HUES64 (cell line): ENCODE results near the gene TMOD2.

Source experiments
- H3K27ac ChIP-seq: 2 replicates; pipeline ENCODE4 v1.7.0; 2013; ENCODE audit warnings: low read depth, low read length, inconsistent platforms
- H3K27me3 ChIP-seq: 2 replicates; pipeline ENCODE4 v1.6.1; 2013; ENCODE audit warnings: mild to moderate bottlenecking, low read length; ENCODE audit not compliant: insufficient read depth
- H3K36me3 ChIP-seq: 2 replicates; pipeline ENCODE4 v1.6.1; 2013; ENCODE audit warnings: mild to moderate bottlenecking, low read length; ENCODE audit not compliant: insufficient read depth
- H3K4me1 ChIP-seq: 2 replicates; pipeline ENCODE4 v1.6.1; 2013; ENCODE audit warnings: mild to moderate bottlenecking, low read length, moderate library complexity; ENCODE audit not compliant: insufficient read depth
- H3K4me3 ChIP-seq: 2 replicates; pipeline ENCODE4 v1.5.1; 2013; ENCODE audit warnings: mild to moderate bottlenecking, low read length, moderate library complexity
- H3K9ac ChIP-seq: 2 replicates; pipeline ENCODE4 v1.6.1; 2013; ENCODE audit warnings: mild to moderate bottlenecking, low read depth, low read length
- H3K9me3 ChIP-seq: 2 replicates; pipeline ENCODE4 v1.6.1; 2013; ENCODE audit warnings: low read depth, low read length; ENCODE audit not compliant: insufficient read depth
- WGBS: fragments of 150-250, 120-280 bp; methylation state at CpG from one replicate; pipeline ENCODE4 v1.1.7; 2013; ENCODE audit warnings: missing lambda C conversion rate; 5-methylcytosine and 5-hydroxymethylcytosine counted together

Gene TMOD2

GRCh38 chr15:51863131-51863530 is 111.7 kb downstream of the TMOD2 start:
- H3K9me3 ChIP-seq = no peaks in the 10 kb centered on the region
- H3K27ac ChIP-seq = no peak overlapping the region
- no peak overlapping the region for H3K9ac ChIP-seq
- peaks cover 13% of the 10 kb centered on the region for H3K4me1 ChIP-seq
- WGBS = 97% methylated on average over 2 of the region's 2 CpGs
- no peak overlapping the region for H3K4me3 ChIP-seq
- peaks cover 14% of the 10 kb centered on the region for H3K36me3 ChIP-seq
- no peaks in the 10 kb centered on the region for H3K27me3 ChIP-seq

GRCh38 chr15:51864408-51865056 is 113.1 kb downstream of the TMOD2 start:
- H3K27ac ChIP-seq = 0 out of 2 replicates have a peak overlapping the region, but pooled peaks have one; percentile 9
- peaks cover 21% of the 10 kb centered on the region for H3K36me3 ChIP-seq
- H3K9ac ChIP-seq = no peak overlapping the region
- H3K9me3 ChIP-seq = no peaks in the 10 kb centered on the region
- no peak overlapping the region for H3K4me3 ChIP-seq
- H3K4me1 ChIP-seq = peaks cover 13% of the 10 kb centered on the region
- no peaks in the 10 kb centered on the region for H3K27me3 ChIP-seq
- 71% methylated on average over 4 of the region's 4 CpGs for WGBS

- Histone ChIP-seq H3K9ac (no peak overlapping the region), H3K4me1 (peaks cover 13% of the 10 kb centered on the region), H3K27me3 (no peaks in the 10 kb centered on the region), H3K4me3 (no peak overlapping the region), H3K9me3 (peaks cover 2% of the 10 kb centered on the region; the same call in 1 of the 2 replicates), H3K36me3 (peaks cover 26% of the 10 kb centered on the region), H3K27ac (no peak overlapping the region)
- 100% methylated on average over 1 of the region's 1 CpG for WGBS
These were observed 113.9 kb downstream of the TMOD2 start for GRCh38 chr15:51865317-51865716.
